ENCODE results near the gene NDUFAF5.

DNA sequence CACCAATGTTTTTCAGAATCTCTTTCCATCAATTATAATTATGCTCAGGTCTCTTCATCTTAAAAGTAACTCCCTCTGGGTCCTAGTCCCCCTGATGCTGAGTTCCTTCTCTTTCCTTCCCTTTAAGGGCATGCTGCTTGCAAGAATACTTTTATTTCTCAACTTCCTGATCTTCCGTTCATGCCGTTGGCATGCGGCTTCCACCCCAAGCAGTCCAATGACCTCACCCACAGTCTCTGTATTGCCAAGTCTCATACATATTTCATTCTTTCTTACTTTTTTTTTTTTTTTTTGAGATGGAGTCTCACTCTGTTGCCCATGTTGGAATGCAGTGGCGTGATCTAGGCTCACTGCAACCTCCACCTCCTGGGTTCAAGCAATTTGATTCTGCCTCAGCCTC lies 83.5 kb downstream of the NDUFAF5 start:
- TF ChIP-seq, protein P1, sequence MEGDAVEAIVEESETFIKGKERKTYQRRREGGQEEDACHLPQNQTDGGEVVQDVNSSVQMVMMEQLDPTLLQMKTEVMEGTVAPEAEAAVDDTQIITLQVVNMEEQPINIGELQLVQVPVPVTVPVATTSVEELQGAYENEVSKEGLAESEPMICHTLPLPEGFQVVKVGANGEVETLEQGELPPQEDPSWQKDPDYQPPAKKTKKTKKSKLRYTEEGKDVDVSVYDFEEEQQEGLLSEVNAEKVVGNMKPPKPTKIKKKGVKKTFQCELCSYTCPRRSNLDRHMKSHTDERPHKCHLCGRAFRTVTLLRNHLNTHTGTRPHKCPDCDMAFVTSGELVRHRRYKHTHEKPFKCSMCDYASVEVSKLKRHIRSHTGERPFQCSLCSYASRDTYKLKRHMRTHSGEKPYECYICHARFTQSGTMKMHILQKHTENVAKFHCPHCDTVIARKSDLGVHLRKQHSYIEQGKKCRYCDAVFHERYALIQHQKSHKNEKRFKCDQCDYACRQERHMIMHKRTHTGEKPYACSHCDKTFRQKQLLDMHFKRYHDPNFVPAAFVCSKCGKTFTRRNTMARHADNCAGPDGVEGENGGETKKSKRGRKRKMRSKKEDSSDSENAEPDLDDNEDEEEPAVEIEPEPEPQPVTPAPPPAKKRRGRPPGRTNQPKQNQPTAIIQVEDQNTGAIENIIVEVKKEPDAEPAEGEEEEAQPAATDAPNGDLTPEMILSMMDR (IDR thresholded peaks at IDR 0.05): no peak
- TF ChIP-seq EP300 (IDR thresholded peaks at IDR 0.05): no peak
- no peak for TF ChIP-seq POLR2AphosphoS5 (IDR thresholded peaks at IDR 0.05)
- TF ChIP-seq POLR2A (IDR thresholded peaks at IDR 0.05): no peak
